Stimulated activated CD8-positive, alpha-beta memory T cell treated with anti-CD3 and anti-CD28 coated beads, Interleukin-4, amount 100 ng/mL, for 4 hours (primary cell): ENCODE results near the gene NAV1.
"Not testable (repeated sequence)": the region's sequence is repeated elsewhere in the genome, so short reads cannot be mapped to it uniquely, and the experiment has no call there.

Experiments
- DNase-seq, 2 donors: peaks; one replicate each; pipeline ENCODE4 v3.0.0-alpha.2; 2020; ENCODE audit warnings: low read depth in 2 of 2, low spot score in 1 of 2

Gene NAV1

DNA sequence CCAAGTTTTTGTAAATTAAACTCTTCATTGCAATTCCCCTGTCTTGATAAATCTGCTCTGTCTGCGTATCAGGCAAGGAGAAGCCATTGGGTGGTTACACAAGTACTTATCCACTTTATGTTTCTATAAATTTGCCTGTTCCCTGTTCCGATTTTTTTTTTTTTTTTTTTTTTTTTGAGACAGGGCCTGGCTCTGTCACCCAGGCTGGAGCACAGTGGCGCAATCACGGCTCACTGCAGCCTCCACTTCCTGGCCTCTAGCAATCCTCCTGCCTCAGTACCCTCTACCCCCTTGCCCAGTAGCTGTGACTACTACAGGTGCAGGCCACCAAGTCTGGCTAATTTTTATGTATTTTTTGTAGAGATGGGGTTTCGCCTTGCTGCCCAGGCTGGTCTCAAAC lies 20.9 kb upstream of the NAV1 start:
- no peak for DNase-seq

DNA sequence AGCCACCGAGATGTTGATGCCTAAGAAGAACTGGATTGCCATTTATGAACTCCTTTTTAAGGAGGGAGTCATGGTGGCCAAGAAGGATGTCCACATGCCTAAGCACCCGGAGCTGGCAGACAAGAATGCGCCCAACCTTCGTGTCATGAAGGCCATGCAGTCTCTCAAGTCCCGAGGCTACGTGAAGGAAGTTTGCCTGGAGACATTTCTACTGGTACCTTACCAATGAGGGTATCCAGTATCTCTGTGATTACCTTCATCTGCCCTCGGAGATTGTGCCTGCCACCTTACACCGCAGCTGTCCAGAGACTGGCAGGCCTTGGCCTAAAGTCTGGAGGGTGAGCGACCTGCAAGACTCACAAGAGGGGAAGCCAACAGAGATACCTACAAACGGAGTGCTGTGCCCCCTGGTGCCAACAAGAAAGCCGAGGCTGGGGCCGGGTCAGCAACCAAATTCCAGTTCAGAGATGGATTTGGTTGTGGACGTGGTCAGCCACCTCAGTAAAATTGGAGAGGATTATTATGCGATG lies 18.8 kb upstream of the NAV1 start:
- not testable (repeated sequence) for DNase-seq

DNA sequence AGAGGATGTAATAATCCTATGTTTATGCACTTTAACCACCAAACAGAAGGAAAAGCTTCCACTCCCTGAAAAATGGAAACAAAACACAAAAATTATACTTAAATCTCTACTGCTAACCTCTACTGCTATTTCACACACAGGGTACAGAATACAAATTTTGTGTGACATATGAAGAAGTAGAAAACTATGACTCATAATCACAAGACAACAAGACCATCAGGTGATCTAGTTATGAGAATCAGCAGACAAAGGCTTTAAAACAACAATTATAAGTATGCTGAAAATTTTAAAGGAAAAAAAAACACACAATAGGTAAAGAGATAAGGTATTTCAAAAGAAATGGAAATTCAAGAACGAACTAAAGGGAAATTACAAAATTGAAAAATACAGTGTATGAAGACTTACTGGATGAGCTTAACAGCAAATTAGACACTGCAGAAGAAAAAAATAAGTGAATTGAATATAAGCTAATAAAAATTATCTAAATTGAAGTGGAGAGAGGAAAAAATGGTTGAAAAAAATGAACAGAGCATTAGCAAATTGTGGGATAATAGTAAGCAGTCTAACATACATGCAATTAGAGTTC lies 13.6 kb upstream of the NAV1 start:
- DNase-seq, result no peak

DNA sequence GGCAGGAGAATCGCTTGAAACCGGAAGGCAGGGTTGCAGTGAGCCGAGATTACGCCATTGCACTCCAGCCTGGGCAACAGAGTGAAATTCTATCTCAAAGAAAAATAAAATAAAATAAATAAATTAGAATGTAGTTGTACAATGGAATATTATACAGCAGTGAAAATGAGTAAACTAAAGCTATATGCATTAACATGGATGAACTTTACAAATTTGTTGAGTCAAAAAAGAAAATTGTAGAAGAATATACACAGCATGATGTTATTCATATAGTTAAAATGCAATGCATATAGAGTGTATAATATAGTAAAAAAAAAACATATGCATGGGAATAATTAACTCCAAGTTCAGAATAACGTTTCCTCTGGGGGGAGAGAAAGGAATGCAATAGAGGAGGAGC lies 11.0 kb upstream of the NAV1 start:
- no peak for DNase-seq

DNA sequence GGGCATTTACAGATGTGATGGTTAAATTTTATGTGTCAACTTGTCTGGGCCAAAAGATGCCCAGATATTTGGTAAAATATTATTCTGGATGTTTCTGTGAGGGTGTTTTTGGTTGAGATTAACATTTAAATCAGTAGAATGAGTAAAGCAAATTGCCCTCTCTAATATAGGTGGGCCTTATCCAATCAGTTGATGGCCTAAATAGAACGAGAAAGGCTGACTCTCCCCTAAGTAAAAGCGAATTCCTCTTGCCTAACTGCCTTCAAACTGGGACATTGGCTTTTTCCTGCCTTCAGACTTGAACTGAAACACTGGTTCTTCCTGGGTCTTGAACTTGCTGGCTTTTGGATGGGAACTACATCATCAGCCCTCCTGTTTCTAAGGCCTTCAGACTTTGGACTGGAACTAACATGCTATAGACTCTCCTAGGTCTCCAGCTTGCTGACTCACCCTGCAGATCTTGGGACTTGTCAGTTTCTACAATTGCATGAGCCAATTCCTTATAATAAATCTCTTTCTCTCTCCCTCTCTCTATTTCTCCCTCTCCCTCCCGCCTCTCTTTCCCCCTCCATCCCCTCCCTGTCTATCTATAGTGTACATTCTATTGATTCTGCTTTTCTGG lies 10.2 kb upstream of the NAV1 start:
- no peak for DNase-seq

DNA sequence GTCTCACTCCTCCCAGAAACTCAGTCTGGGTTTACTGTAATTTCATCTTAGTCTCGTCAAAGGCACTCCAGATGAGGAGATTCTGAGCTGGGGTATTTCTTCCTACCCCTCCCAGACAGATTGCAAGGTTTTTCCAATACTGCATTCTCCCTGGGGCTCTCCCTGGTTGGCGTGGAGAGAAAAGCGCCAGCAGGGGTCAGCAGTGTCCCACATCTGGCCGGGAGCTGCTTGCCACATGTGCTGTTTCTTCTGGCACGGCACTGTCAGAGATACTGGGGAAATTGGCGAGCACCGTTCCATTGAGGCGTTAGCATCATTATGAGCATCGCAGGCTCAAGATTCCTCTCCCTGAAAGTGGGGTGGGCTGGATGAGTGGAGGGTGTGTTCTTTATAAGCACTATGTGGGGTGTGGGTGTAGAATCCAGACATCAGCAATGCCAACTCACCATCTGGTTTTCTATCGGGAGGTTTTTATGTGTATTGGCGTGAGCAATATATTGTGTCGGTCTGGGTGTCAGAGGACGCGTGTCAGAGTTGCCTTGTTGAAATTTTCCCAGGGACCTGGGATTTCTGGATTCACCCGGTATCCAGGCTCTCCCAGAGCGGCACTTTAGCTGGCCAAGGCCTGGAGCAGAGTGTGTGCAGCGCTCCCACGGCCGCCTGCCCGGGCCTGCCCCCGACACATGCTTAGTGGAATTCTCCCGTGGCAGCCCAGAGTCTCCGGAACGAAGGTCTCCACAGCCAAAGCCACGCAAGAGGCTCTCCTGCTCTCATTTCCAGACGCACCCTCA lies 8.0 kb upstream of the NAV1 start:
- DNase-seq, result no peak

DNA sequence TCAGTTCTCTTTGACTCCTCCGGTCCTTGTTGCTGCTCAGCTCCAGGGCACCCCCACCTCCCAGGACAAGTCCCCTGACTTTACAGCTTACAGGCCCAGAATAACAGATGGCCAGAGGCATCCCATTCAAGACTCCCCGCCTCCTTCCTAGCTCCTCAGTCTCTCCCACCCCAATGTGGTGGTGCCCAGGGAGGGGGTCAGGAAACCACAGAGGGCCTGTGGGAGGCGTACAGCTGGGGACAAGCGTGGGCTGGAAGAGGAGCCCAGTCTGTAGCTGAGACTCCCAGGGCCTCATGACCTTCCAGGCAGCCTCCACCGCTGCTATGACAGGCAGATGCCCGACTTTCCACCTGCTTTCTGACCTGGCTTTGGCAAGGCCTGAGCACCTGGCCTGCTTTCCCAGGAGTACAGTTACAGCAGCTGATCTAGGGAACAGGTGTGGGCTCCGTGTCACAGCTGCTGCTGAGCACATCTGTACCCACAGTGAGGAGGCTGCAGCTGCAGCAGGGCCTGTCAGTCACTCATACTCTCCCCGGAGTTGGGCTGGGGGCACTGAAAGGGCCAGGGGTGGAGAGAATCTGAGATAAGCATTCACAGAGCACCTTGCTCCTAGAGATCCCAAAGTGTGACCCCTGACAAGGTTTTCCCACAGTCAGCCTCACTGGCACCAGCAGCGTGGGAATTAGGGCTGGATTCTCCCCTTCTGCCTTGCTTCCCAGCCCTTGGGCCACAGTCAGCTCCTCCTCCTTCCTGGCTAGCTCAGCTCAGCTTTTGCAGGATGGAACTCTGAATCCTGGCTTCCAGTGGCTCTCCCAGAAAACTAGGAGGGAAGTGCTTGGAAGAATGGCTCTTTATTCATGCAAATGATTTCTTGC lies 7.1 kb upstream of the NAV1 start:
- DNase-seq, result no peak

DNA sequence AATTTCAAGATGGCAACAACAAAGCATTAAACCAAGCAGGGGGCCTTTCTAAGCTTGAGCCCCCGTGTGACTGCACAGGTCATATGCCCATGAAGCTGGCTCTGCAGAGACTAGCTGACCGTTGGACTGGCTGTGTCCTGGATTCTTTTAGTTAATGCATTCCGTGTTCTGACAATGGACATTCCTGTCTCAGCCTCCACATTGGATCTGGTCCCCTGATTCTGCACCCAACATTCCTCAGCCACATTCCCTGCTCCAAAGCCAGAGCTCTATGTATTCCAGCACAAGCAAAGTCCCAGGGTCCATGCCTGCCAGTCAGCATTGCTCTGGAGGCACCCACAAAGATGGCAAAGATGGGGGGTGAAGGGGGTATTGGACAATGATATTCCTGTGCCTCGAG lies 5.1 kb upstream of the NAV1 start:
- no peak for DNase-seq

DNA sequence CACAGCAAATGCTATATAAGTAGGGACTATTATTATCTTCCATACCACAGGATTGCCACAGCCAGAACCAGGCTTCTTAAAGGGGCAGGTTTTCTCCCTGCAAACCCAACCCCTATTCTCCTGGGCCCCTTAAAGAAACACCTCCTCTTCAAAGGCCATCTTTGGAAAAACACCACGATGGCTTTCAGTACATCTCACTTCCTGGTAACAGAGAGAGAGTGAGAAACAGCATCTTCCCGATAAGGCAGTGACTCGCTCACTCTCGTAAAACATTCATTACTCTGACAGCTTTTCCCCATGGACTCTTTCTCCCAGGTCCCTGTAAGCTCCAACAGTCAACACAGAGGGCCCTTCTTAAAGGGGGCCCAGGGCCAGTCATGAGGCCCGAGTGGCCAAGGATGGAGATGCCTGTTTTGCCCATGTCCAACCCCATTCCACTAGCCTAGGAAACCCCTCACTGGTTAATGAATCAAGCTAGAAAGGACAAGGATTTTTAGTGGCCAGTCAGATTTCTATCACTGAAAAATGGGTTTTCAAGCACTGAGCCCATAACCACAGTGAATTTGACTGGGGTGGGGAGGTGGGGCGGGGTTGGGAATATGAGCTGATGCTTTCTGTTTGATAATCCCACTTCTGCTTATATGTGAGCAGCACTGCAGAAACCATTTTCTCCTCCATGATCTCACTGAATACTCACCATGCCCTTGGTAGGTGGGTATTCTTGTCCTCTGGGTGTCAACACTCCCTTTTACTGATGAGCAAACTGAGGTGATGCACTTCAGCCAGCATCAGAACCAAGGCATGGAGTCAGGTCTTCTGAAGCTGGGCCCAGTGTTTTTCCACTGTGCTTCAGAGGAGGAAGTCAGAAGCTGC lies 3.6 kb upstream of the NAV1 start:
- DNase-seq, result no peak

DNA sequence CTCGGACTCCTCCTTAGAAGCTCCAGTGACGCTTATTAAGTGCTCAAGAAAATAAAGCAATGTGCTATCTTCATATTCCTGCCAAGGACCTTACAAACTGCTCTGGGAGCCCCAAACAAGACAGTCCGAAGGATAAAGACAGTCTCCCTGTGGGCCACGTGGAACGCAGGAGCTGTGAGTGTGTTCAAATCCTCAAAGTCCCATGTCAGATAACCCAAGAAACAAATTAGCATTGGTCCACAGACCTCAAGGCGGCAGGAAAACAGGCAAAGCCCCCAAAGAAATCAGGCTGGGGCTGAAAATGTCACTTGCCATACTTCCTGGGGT lies 3.0 kb upstream of the NAV1 start:
- no peak for DNase-seq

DNA sequence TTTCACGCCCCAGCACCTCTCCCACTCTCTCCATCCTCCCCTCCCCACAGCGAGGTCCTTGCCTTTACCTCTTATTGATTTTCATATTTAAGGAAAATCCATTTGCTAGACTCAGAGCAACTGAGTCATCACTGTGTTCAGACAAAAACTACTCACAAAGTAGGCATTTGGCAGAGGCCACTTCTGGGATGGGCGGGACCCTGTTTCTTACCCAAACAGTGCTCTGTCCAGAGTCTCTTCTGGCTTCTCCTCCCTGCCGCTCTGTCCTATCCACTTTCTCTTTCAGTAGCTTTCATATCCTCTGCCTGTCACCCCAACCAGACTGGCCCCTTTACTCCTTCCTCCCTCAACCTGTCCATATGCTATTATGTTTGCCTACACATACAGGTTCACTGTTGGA lies 2.4 kb upstream of the NAV1 start:
- no peak for DNase-seq

DNA sequence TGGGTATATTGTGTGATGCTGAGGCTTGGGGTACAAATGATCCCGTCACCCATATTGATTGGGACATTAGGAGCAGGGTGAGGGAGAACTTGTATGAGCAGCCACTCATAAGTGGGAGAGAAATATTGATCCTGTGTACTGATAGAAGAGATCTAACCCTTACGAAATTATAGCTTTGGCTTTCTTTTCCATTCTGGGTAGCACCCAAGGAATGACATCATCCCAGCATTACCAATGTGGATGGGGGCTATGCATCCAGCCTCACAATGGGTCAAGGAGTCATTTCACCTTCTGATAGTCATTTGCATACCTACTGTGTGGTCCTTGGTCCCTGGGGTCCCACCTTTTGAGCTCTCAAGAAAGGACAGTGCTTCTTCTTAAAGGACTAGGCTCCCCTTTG lies 1.9 kb upstream of the NAV1 start:
- DNase-seq, result no peak

DNA sequence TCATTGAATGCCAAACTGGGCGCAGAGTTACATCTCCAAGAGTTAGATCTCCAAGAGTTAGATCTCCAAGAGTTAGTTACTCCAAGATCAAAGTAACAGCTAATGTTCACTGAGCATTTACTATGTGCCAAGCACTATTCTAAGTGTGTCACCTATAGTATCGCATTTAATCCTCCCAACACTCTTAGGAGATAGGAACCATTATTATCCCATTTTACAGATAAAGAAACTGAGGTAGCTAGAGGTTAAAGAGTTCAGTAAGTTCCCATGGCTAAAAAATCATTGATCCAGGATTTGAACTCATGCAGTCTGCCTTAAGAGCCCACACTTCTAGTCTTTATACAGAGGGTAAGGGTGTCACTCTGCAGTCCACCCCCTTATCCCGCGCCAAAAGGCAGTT lies 1.5 kb upstream of the NAV1 start:
- no peak for DNase-seq

DNA sequence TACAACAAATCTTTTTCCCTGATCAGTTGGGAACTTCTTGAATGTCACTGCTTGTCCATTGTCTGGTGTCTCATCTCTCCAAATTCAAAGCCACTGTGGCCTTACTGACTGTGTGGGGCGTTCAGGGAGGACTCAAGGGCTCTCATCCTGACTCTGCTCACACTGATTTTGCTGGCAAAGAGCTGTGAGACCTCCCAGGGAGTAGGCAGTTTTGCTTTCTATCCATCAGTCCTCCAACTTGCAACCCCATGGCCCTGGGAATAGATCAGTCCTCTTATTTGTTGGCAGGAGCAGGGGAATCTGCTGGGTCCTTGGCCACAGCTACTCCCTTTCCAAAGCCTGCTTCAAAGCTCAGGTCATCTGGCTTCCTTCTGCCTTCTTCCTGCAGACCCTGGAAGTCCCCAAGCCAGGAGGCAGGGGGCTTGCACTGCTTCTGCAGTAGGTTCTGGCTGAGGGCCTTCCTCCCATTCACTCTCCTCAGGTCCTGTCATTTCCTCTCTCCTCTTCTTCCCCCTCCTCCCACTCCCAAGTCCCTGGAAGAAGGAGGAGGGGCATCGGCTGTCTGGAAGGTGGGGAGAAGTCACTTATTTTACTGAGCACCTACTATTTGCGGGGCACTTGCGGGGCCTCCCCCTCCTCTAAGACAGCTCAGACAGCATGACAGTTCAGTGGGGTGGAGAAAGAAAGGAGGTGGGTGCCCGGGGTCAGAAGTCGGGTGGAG lies 876 bp upstream of the NAV1 start:
- no peak for DNase-seq

DNA sequence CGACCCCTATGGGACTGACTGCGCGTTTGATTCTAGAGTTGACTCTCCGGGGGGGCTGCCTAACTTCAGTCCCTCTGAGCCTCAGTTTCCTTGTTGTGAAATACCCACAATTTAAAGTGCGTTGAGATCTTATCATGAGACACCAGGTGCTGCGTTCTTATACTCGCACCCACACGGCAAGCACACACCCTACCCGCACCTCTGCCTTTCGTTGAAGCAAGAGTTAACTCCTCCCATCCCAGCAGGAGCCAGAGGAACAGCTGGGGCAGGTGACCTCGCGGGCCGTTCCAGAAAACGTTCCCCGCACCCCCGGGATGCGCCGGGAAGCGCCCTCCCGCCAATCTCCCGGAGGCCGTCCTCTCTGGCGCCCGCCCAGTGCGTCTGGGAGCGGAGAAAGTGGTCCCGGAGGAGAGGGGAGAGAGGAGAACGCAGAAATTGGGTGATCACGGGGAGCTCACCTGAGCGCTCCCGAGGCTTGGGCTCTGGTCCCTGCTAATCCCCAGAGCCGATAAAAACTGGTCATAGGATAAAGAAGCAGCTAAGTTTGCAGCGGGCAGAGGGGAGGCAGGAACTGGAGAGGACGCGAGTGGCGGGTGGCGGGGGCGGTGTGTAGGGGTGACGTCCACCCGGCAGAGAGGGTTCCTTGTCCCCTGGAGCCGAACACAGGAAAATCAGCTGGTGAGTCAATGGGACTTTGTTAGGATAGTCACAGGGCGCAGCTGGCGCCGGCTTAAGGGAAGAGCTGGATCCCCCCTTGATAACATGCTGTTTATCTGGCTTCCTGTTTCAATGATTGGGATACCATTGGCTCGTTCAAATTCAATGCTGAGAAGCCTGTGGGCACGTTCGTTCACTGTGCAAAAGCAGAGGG lies 869 bp downstream of the NAV1 start:
- no peak for DNase-seq

DNA sequence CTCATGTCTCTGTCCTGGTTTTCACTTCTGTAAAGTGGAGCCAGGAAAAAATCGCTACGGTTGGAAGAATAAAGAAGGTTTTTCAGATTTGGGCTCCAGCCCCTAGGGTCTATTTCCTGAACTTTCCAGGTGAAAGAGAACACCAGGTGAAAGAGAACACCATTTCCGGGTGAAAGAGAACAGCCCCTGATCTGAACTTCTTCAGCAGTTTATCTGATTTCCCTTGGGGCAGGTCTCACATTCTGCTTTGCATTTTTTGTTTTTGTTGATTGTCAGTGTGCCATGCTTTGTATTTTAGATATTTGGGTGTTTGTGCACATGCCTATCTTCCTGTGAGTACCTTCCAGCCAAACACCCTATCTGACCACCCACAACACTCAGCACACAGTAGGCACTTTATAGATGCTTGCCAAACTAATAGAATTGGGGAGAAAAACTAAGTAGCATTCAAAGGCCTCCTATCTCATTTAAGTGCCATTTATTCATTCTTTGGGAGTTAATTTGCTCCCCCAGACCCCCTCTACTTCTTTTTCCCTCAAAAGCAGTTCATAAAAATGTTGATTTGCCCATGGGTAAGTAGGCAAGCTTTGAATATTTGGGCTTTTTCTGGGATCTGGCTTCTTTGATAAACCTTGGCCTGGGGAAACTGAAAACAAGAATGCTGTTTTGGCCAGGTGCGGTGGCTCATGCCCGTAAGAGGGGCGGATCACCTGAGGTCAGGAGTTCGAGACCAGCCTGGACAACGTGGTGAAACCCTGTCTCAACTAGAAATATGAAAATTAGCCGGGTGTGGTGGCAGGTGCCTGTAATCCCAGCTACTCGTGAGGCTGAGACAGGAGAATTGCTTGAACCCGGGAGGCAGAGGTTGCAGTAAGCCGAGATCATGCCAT lies 2.2 kb downstream of the NAV1 start:
- no peak for DNase-seq

DNA sequence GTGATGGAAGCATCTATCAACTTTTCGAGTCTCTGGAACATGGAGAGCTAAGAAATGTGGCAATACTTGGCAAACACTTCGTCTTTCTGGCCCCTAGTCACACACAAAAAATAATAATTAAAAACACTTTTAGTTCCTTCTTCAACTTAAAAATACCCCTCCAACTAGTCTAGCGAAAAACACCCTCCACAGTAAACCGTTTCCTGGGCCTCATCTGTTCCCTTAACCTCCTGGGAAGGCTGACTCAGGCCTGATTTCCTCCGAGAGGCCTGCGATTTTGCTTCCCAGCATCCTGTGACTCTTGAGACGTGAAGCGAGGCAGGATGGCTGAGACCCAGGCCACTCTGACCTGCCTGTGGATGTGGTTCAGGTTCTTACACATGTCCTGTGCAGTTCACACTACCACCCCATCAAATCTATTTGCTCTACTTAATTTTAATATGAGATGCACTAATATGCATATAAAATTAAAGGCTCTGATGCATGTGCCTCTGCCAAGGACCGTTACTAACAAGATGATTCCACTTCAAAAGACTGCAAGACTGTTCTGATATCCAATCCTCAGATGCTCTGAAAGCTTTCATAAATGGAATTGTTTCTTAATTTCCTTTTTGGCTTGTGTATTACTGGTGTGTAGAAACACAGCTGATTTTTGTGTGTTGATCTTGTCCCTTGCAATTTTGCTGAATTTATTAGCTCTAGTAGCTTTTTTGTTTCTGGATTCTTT lies 3.5 kb downstream of the NAV1 start:
- DNase-seq, result no peak
